Lower leg skin (tissue), 4 donors: ENCODE data around the gene ADAM10. TPM values are rescaled to one million over a fixed set of nuclear protein-coding genes. Genes with fewer than 3 reads are reported as not detected.
"Not testable (repeated sequence)": the region's sequence is repeated elsewhere in the genome, so short reads cannot be mapped to it uniquely, and the experiment has no call there.

Source experiments
- DNase-seq, 2 donors: peaks; one replicate each; pipeline ENCODE4 v3.0.0-alpha.2; 2019; ENCODE audit warnings: low spot score in 2 of 2
- H3K4me3 ChIP-seq: fragments of 200-600 bp; sonication (generic); 2 replicates; pipeline ENCODE4 v1.5.1; 2017; ENCODE audit warnings: mild to moderate bottlenecking, low read depth; ENCODE audit not compliant: poor library complexity, severe bottlenecking
- CTCF ChIP-seq, 3 donors: fragments of 450-650 bp; IDR thresholded peaks; one replicate each; pipeline ENCODE4 v1.5.1; 2016; ENCODE audit warnings: antibody characterized with exemption in 3 of 3, mild to moderate bottlenecking in 3 of 3, moderate library complexity in 2 of 3
- POLR2A ChIP-seq, 2 donors: fragments of 450-650 bp; IDR thresholded peaks; one replicate each; pipeline ENCODE4 v1.6.1; 2016 to 2017; ENCODE audit warnings: antibody characterized with exemption in 2 of 2, mild to moderate bottlenecking in 1 of 2, moderate library complexity in 1 of 2
- WGBS, 2 donors: methylation state at CpG; one replicate each; pipeline ENCODE4 v1.1.5; 2018; 5-methylcytosine and 5-hydroxymethylcytosine counted together
- intact Hi-C: fragments of 100-400 bp; cut with DNase I; formaldehyde crosslinking; loops from one replicate; pipeline ENCODE4 v1.15.0; 2023; ENCODE audit warnings: low total_unique reads
- total RNA-seq, 4 donors: library from RNA; depleted of rRNA; stranded (reverse); fragments of >200 nt; gene quantifications; one replicate each; pipeline ENCODE4 v1.1.0, GENCODE V29; 2016

ADAM10 gene
- total RNA-seq, 4 donors from 2014 or later: 40.4 to 45.1 (median 44.5) TPM

- WGBS, 2 donors: 77 to 80% methylated on average over 1 of the region's 1 CpG
- DNase-seq: no peak
- TF ChIP-seq CTCF (IDR thresholded peaks at IDR 0.05) (no peak), POLR2A (IDR thresholded peaks at IDR 0.05) (no peak)
- intact Hi-C loops: no loop called here
- no peak overlapping the region for H3K4me3 ChIP-seq
These were observed 140.8 kb downstream of the ADAM10 start for GRCh38 chr15:58608711-58609110.

- intact Hi-C loops: no loop called here
- H3K4me3 ChIP-seq: no peak overlapping the region
- no peak for DNase-seq
- WGBS, 2 donors: 72 to 76% methylated on average over 5 of the region's 5 CpGs
- no peak for TF ChIP-seq CTCF (IDR thresholded peaks at IDR 0.05)
- no peak for TF ChIP-seq POLR2A (IDR thresholded peaks at IDR 0.05)
These were observed 141.3 kb downstream of the ADAM10 start for GRCh38 chr15:58608129-58608590.

DNA sequence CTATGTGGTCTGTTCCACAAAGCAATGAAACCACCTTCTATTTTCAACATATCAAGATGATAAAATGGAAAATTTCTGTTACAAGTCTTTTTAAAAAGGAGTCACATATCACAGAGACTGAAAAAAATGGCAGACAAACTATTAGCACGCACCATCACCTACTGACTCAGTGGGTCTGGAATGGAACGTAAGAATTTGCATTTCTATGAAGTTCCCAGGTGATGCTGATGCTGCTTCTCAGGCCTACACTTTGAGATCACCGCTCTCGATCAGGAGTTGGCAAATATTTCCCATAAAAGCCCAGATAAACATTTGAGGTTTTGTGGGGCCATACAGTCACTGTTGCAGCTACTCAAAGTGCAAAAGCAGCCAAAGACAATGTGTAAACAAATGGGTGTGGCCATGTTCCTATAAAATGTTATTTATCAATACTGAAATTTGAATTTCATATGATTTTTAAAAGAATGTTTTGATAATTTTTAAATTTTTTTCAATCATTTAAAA lies 142.9 kb downstream of the ADAM10 start:
- 91 to 95% methylated on average over 4 of the region's 4 CpGs for WGBS, 2 donors

GRCh38 chr15:58605931-58606530 lies 143.5 kb downstream of the ADAM10 start:
- TF ChIP-seq POLR2A (IDR thresholded peaks at IDR 0.05) (no peak), CTCF (IDR thresholded peaks at IDR 0.05) (no peak)
- H3K4me3 ChIP-seq: no peak overlapping the region
- no peak for DNase-seq
- WGBS, 2 donors: 96% methylated on average over 3 of the region's 3 CpGs
- intact Hi-C loops: no loop called here

More for the DNA sequence above, 142.9 kb downstream of the ADAM10 start:
- TF ChIP-seq CTCF (IDR thresholded peaks at IDR 0.05) (no peak), POLR2A (IDR thresholded peaks at IDR 0.05) (no peak)
- H3K4me3 ChIP-seq: no peak overlapping the region
- DNase-seq: no peak
- intact Hi-C loops: no loop called here

GRCh38 chr15:58604455-58604923 lies 145.0 kb downstream of the ADAM10 start:
- intact Hi-C loops: no loop called here
- H3K4me3 ChIP-seq: no peak overlapping the region
- DNase-seq: no peak
- 71 to 79% methylated on average over 4 of the region's 4 CpGs for WGBS, 2 donors
- TF ChIP-seq CTCF (IDR thresholded peaks at IDR 0.05) (no peak), POLR2A (IDR thresholded peaks at IDR 0.05) (no peak)

- intact Hi-C loops, H3K4me3 ChIP-seq, DNase-seq: not testable (repeated sequence)
- 86 to 98% methylated on average over 8 of the region's 8 CpGs for WGBS, 2 donors
These were observed 145.6 kb downstream of the ADAM10 start for GRCh38 chr15:58603927-58604326.
